PC-3 (cell line): ENCODE measurements around the gene SKOR1.

Experiments
- CTCF ChIP-seq: fragments of 300-600 bp; sonication (generic); conservative IDR thresholded peaks from 2 replicates; pipeline ENCODE4 v1.5.1; 2017; ENCODE audit warnings: antibody characterized with exemption, low read depth, mild to moderate bottlenecking, low read length
- EZH2 ChIP-seq: fragments of 300-600 bp; sonication (generic); IDR thresholded peaks from one replicate; pipeline ENCODE4 v1.6.1; 2017; ENCODE audit warnings: antibody characterized with exemption, mild to moderate bottlenecking, low read length; ENCODE audit not compliant: unreplicated experiment

GRCh38 chr15:67781061-67781460 is 44.2 kb upstream of the SKOR1 start:
- TF ChIP-seq CTCF, result no peak
- TF ChIP-seq EZH2, result no peak
